DND-41 (cell line): ENCODE results near the gene NXF1.

Experiments used
- ATAC-seq: fragments of 200-7000 bp; cut with Tn5 transposase; 3 replicates; pipeline ENCODE4 v1.9.1; 2021; ENCODE audit warnings: low read depth; ENCODE audit not compliant: insufficient read depth
- DNase-seq: peaks from one replicate; pipeline ENCODE4 v3.0.0-alpha.2; 2020
- H2AFZ ChIP-seq: 2 replicates; pipeline ENCODE4 v1.6.0; 2012; ENCODE audit warnings: low read depth, low read length
- H3K27ac ChIP-seq: 2 replicates; pipeline ENCODE4 v1.5.1; 2012; ENCODE audit warnings: low read length, inconsistent platforms
- H3K27me3 ChIP-seq: fragments of 200-600 bp; sonication (generic); 2 replicates; pipeline ENCODE4 v1.6.0; 2012; ENCODE audit warnings: low read length, mild to moderate bottlenecking, inconsistent platforms; ENCODE audit not compliant: insufficient read depth, poor library complexity
- H3K36me3 ChIP-seq: 2 replicates; pipeline ENCODE4 v1.5.1; 2012; ENCODE audit warnings: low read length, inconsistent platforms; ENCODE audit not compliant: insufficient read depth
- H3K4me1 ChIP-seq: 2 replicates; pipeline ENCODE4 v1.5.1; 2012; ENCODE audit warnings: mild to moderate bottlenecking, low read length; ENCODE audit not compliant: insufficient read depth
- H3K4me2 ChIP-seq: 2 replicates; pipeline ENCODE4 v1.6.0; 2012; ENCODE audit warnings: mild to moderate bottlenecking, moderate library complexity, low read length, inconsistent platforms; ENCODE audit not compliant: insufficient read depth
- H3K4me3 ChIP-seq, 2 experiments: fragments of 200-600 bp in 1 of 2; shearing (Covaris generic) in 1 of 2; 2 replicates each; pipeline ENCODE4 v1.5.1; 2012 to 2016; ENCODE audit warnings: inconsistent platforms in 2 of 2, low read length in 2 of 2, mild to moderate bottlenecking in 2 of 2, low read depth in 1 of 2, moderate library complexity in 1 of 2
- H3K79me2 ChIP-seq: 2 replicates; pipeline ENCODE4 v1.6.0; 2012; ENCODE audit warnings: low read length, inconsistent platforms; ENCODE audit not compliant: insufficient read depth
- H3K9ac ChIP-seq: 2 replicates; pipeline ENCODE4 v1.6.0; 2012; ENCODE audit warnings: low read depth, mild to moderate bottlenecking, inconsistent platforms, low read length, moderate library complexity
- H3K9me3 ChIP-seq: 2 replicates; pipeline ENCODE4 v1.5.1; 2012; ENCODE audit warnings: low read length, moderate library complexity, mild to moderate bottlenecking, inconsistent platforms; ENCODE audit not compliant: insufficient read depth, severe bottlenecking
- H4K20me1 ChIP-seq: 2 replicates; pipeline ENCODE4 v1.6.0; 2012; ENCODE audit warnings: low read length; ENCODE audit not compliant: insufficient read depth
- EZH2 ChIP-seq: IDR thresholded peaks from 3 replicates; pipeline ENCODE4 v1.6.1; 2012; ENCODE audit warnings: borderline replicate concordance, low read depth, mild to moderate bottlenecking, moderate library complexity, low read length, inconsistent platforms; ENCODE audit not compliant: severe bottlenecking
- TF ChIP-seq, protein P1 (sequence below): IDR thresholded peaks from 2 replicates; pipeline ENCODE4 v1.5.1; 2012; ENCODE audit warnings: borderline replicate concordance, low read length, moderate library complexity, mild to moderate bottlenecking; ENCODE audit not compliant: poor library complexity, severe bottlenecking; ENCODE audit errors: extremely low read depth

The NXF1 gene

DNA sequence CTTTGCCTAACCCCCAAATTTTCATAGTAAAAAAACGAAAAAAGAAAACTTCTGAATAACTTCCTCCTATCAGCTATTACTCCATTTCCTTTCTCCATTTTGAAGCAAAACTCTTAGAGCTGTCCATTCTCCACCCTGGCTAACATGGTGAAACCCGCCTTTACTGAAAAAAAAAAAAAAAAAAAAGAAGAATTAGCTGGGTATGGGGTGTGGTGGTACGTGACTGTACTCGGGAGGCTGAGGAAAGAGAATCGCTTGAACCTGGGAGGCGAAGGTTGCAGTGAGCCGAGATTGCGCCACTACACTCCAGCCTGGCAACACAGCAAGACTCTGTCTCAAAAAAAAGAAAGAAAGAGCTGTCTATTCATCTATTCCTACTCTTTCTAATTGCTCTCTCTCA lies 11.3 kb upstream of the NXF1 start:
- Histone ChIP-seq H3K79me2 (no peaks in the 10 kb centered on the region), H2AFZ (no peak overlapping the region), H3K9me3 (no peaks in the 10 kb centered on the region), H3K36me3 (peaks cover 41% of the 10 kb centered on the region), H3K4me3 (no peak overlapping the region), H3K27me3 (no peaks in the 10 kb centered on the region), H3K9ac (no peak overlapping the region), H3K27ac (no peak overlapping the region), H3K4me2 (no peak overlapping the region), H4K20me1 (no peaks in the 10 kb centered on the region), H3K4me1 (no peaks in the 10 kb centered on the region)
- ATAC-seq = no peak
- TF ChIP-seq, protein P1, sequence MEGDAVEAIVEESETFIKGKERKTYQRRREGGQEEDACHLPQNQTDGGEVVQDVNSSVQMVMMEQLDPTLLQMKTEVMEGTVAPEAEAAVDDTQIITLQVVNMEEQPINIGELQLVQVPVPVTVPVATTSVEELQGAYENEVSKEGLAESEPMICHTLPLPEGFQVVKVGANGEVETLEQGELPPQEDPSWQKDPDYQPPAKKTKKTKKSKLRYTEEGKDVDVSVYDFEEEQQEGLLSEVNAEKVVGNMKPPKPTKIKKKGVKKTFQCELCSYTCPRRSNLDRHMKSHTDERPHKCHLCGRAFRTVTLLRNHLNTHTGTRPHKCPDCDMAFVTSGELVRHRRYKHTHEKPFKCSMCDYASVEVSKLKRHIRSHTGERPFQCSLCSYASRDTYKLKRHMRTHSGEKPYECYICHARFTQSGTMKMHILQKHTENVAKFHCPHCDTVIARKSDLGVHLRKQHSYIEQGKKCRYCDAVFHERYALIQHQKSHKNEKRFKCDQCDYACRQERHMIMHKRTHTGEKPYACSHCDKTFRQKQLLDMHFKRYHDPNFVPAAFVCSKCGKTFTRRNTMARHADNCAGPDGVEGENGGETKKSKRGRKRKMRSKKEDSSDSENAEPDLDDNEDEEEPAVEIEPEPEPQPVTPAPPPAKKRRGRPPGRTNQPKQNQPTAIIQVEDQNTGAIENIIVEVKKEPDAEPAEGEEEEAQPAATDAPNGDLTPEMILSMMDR = no peak
- no peak for TF ChIP-seq EZH2
- DNase-seq = no peak

DNA sequence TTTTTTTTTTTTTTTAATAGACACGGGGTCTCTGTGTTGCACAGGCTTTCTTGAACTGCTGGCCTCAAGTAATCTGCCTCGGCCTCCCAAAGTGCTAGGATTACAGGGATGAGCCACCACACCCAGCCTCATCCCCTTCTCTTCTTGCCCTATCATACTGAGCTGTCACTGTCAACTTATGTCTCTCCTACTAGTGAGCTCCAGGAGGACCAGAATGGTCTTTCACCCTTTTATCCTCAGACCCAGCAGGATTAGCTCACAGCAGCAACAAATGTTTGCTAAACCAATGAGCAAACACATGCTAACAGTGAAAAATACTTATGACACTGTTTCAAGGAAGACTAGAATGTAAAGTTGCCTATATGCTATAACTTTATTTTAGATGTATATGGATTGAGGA lies 6.4 kb upstream of the NXF1 start:
- ATAC-seq (no peak), DNase-seq (no peak)
- Histone ChIP-seq H3K9me3 (no peaks in the 10 kb centered on the region), H3K27me3 (no peaks in the 10 kb centered on the region), H3K4me2 (no peak overlapping the region), H3K36me3 (peaks cover 16% of the 10 kb centered on the region; the same call in 1 of the 2 replicates), H4K20me1 (no peaks in the 10 kb centered on the region), H3K4me1 (peaks cover 2% of the 10 kb centered on the region), H3K27ac (no peak overlapping the region), H3K79me2 (no peaks in the 10 kb centered on the region), H3K9ac (no peak overlapping the region), H3K4me3 (no peak overlapping the region), H2AFZ (no peak overlapping the region)
- TF ChIP-seq, protein P1 = no peak
- no peak for TF ChIP-seq EZH2

DNA sequence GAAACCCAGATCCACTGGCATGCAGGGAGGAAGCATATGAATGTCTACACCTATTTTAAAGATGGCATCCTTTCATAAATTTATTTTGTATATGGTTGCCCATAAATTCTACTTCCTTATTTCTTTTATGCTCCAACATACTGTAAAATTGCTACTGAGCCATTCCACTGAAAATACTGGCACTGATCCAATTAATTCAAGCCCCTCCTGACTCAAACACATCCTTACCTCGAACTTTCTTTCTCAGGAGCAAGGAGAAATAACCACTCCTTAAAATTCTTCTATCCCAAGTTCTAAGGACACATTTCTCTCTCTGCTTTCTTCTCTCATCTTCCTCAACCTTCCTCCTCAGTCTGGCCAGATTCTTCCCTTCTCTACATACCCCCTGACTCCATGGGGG lies 5.5 kb upstream of the NXF1 start:
- no peak for DNase-seq
- H2AFZ ChIP-seq = no peak overlapping the region
- H3K4me1 ChIP-seq = peaks cover 11% of the 10 kb centered on the region
- no peak overlapping the region for H3K27ac ChIP-seq
- H3K4me3 ChIP-seq = no peak overlapping the region
- peaks cover 9% of the 10 kb centered on the region; the same call in 1 of the 2 replicates for H3K36me3 ChIP-seq
- H3K4me2 ChIP-seq = no peak overlapping the region
- ATAC-seq = no peak
- H3K79me2 ChIP-seq = no peaks in the 10 kb centered on the region
- H4K20me1 ChIP-seq = no peaks in the 10 kb centered on the region
- no peaks in the 10 kb centered on the region for H3K9me3 ChIP-seq
- H3K9ac ChIP-seq = no peak overlapping the region
- TF ChIP-seq EZH2 = no peak
- TF ChIP-seq, protein P1 = no peak
- H3K27me3 ChIP-seq = no peaks in the 10 kb centered on the region
